HFFc6 (cell line): ENCODE data around the gene CAPN3. TPM values are rescaled to one million over a fixed set of nuclear protein-coding genes. Genes with fewer than 3 reads are reported as not detected.

Experiments used
- DNase-seq: peaks from one replicate; pipeline ENCODE4 v3.0.0-alpha.2; 2018
- H3K27ac Mint-ChIP-seq: 2 replicates; pipeline ENCODE4 v1.8.0; 2020; ENCODE audit warnings: mild to moderate bottlenecking, mixed read lengths
- H3K27me3 Mint-ChIP-seq: 2 replicates; pipeline ENCODE4 v1.8.0; 2021; ENCODE audit warnings: mild to moderate bottlenecking, moderate library complexity, mixed read lengths; ENCODE audit not compliant: insufficient read depth
- H3K36me3 Mint-ChIP-seq: 2 replicates; pipeline ENCODE4 v1.8.0; 2021; ENCODE audit warnings: low read depth, mixed read lengths
- H3K4me1 Mint-ChIP-seq: 2 replicates; pipeline ENCODE4 v1.8.0; 2020; ENCODE audit warnings: low read depth, mixed read lengths
- H3K4me3 Mint-ChIP-seq: 2 replicates; pipeline ENCODE4 v1.8.0; 2020; ENCODE audit warnings: mild to moderate bottlenecking, moderate library complexity, mixed read lengths
- H3K9me3 Mint-ChIP-seq: 2 replicates; pipeline ENCODE4 v1.8.0; 2020; ENCODE audit warnings: mild to moderate bottlenecking, mixed read lengths
- total RNA-seq, 6 experiments: library from RNA; stranded (reverse); fragmentation: NEBNext Ultra II Directional; extraction: Animal tissue kit (Norgen Biotek cat#: 25700); gene quantifications; 2 replicates in 1 of 6; 3 replicates in 5 of 6; pipeline ENCODE4 v1.2.3, GENCODE V29; 2021
- TF ChIP-seq, protein P1 (sequence below): fragments of 200-600 bp; sonication (generic); IDR thresholded peaks from 2 replicates; pipeline ENCODE4 v1.5.0; 2021; ENCODE audit warnings: antibody characterized with exemption, mild to moderate bottlenecking

Gene CAPN3
- total RNA-seq, 6 experiments from 2014 or later: 0.81 to 1.9 (median 1.5) TPM

GRCh38 chr15:42364529-42364928 is 5.2 kb downstream of the CAPN3 start:
- H3K9me3 Mint-ChIP-seq: peaks cover 4% of the 10 kb centered on the region
- no peak overlapping the region for H3K27ac Mint-ChIP-seq
- no peaks in the 10 kb centered on the region; the same call in 1 of the 2 replicates for H3K27me3 Mint-ChIP-seq
- no peak for DNase-seq
- TF ChIP-seq, protein P1, sequence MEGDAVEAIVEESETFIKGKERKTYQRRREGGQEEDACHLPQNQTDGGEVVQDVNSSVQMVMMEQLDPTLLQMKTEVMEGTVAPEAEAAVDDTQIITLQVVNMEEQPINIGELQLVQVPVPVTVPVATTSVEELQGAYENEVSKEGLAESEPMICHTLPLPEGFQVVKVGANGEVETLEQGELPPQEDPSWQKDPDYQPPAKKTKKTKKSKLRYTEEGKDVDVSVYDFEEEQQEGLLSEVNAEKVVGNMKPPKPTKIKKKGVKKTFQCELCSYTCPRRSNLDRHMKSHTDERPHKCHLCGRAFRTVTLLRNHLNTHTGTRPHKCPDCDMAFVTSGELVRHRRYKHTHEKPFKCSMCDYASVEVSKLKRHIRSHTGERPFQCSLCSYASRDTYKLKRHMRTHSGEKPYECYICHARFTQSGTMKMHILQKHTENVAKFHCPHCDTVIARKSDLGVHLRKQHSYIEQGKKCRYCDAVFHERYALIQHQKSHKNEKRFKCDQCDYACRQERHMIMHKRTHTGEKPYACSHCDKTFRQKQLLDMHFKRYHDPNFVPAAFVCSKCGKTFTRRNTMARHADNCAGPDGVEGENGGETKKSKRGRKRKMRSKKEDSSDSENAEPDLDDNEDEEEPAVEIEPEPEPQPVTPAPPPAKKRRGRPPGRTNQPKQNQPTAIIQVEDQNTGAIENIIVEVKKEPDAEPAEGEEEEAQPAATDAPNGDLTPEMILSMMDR: no peak
- no peak overlapping the region for H3K4me3 Mint-ChIP-seq
- peaks cover 7% of the 10 kb centered on the region; the same call in 1 of the 2 replicates for H3K36me3 Mint-ChIP-seq
- peaks cover 9% of the 10 kb centered on the region for H3K4me1 Mint-ChIP-seq

DNA sequence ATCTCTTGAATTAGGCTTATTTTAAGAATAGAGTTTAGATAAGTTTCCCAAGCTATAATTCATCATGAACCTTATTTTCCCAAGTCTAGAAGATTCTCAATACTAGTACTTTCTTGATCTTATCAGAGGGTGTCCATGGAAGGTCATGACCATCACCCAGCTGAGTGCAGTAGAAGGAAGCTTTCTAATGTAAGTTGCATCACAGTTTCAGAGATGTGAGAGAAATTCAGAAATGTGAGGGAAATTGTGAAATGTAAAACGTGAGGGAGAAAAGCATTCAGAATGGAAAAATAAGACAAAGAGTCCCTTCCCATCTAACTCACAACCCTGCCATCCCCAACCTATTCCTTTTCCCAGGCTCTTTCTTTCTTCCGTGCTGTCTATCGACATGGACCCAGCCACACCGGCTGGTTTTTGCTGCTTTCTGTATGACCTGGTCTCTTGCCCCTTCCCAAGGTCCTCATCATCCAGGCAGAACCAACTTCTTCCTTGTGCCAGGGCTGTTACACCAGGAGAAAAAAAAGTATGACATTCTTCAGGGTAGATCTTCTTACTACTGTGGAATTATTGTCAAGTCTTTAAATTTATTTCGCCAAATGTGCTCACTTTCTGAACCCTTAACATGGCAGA is 6.7 kb downstream of the CAPN3 start:
- Mint-ChIP-seq H3K36me3 (peaks cover 7% of the 10 kb centered on the region; the same call in 1 of the 2 replicates), H3K27ac (no peak overlapping the region)

DNA sequence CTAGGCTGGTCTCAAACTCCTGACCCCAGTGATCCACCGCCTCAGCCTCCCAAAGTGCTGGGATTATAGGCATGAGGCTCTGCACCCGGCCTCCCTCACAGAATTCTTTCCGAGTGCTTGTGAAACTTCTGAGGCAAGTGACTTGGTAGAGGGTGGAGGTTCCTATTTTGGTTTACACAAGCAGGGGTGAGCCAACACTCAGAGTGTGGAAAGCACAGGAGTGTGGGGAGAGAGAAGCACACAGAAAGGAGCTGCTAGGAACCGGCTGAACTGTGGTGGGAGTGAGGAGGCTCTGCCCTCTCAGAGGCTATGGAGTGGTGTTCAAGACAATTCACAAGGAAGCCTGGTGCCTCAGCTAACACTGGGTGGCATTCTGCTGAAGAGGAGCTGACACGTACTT is 7.7 kb downstream of the CAPN3 start:
- no peak overlapping the region for H3K27ac Mint-ChIP-seq
- peaks cover 7% of the 10 kb centered on the region; the same call in 1 of the 2 replicates for H3K36me3 Mint-ChIP-seq
- H3K4me1 Mint-ChIP-seq: peaks cover 27% of the 10 kb centered on the region
- H3K27me3 Mint-ChIP-seq: no peaks in the 10 kb centered on the region; the same call in 1 of the 2 replicates
- H3K9me3 Mint-ChIP-seq: peaks cover 4% of the 10 kb centered on the region
- TF ChIP-seq, protein P1: no peak
- no peak for DNase-seq
- H3K4me3 Mint-ChIP-seq: no peak overlapping the region

More for the DNA sequence above, 6.7 kb downstream of the CAPN3 start:
- Mint-ChIP-seq H3K4me3 (no peak overlapping the region), H3K27me3 (no peaks in the 10 kb centered on the region; the same call in 1 of the 2 replicates), H3K9me3 (peaks cover 4% of the 10 kb centered on the region), H3K4me1 (peaks cover 25% of the 10 kb centered on the region)
- TF ChIP-seq, protein P1: no peak
- no peak for DNase-seq

DNA sequence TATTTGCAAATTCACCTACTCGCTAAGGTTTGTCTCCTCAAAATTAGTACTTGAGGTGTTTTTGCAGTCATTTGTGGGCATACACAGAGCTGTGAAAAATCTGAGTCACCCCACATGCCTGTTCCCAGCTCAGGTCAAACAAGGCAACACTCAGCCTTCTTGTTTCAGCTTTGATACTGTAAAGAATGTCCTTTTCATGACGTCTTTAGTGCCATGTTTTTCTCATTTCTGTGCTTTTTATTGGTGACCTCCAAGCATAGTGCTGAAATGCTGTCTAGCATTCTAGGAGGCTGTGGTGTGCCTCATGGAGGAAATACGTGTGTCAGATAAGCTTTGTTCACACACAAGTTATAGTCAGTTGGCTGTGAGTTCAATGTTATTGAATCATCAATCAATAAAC is 8.8 kb downstream of the CAPN3 start:
- TF ChIP-seq, protein P1: no peak
- Mint-ChIP-seq H3K9me3 (peaks cover 4% of the 10 kb centered on the region), H3K27ac (no peak overlapping the region), H3K4me1 (peaks cover 27% of the 10 kb centered on the region), H3K36me3 (peaks cover 7% of the 10 kb centered on the region; the same call in 1 of the 2 replicates), H3K27me3 (no peaks in the 10 kb centered on the region; the same call in 1 of the 2 replicates), H3K4me3 (no peak overlapping the region)
- DNase-seq: no peak

DNA sequence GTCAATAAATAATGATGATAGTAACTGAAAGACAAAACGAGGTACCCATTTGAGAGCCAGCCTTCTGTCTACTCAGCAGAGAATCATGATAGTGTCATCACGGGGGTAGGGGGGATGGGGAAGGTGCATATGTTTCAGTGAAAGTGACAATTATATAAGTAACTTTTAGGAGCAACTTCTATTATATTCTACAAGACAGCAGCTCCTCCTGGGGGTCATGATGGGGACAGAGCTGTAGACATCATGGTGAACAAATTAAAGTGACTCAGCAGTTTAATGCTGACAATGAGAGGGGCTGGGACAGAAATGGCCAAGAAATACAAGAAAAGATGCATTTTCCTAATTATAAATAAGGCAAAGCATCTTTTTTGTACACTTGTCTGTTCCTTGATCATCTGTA is 11.8 kb downstream of the CAPN3 start:
- peaks cover 27% of the 10 kb centered on the region for H3K4me1 Mint-ChIP-seq
- H3K27me3 Mint-ChIP-seq: peaks cover 2% of the 10 kb centered on the region; the same call in 1 of the 2 replicates
- peaks cover 7% of the 10 kb centered on the region; the same call in 1 of the 2 replicates for H3K36me3 Mint-ChIP-seq
- TF ChIP-seq, protein P1: peak; percentile 60
- DNase-seq: peak; percentile 9
- peaks cover 4% of the 10 kb centered on the region for H3K9me3 Mint-ChIP-seq
- H3K27ac Mint-ChIP-seq: no peak overlapping the region; the same call in 1 of the 2 replicates
- H3K4me3 Mint-ChIP-seq: no peak overlapping the region
